ENCODE results near the gene TAF1L.
"Not testable (repeated sequence)": the region's sequence is repeated elsewhere in the genome, so short reads cannot be mapped to it uniquely, and the experiment has no call there.

The TAF1L gene, protein sequence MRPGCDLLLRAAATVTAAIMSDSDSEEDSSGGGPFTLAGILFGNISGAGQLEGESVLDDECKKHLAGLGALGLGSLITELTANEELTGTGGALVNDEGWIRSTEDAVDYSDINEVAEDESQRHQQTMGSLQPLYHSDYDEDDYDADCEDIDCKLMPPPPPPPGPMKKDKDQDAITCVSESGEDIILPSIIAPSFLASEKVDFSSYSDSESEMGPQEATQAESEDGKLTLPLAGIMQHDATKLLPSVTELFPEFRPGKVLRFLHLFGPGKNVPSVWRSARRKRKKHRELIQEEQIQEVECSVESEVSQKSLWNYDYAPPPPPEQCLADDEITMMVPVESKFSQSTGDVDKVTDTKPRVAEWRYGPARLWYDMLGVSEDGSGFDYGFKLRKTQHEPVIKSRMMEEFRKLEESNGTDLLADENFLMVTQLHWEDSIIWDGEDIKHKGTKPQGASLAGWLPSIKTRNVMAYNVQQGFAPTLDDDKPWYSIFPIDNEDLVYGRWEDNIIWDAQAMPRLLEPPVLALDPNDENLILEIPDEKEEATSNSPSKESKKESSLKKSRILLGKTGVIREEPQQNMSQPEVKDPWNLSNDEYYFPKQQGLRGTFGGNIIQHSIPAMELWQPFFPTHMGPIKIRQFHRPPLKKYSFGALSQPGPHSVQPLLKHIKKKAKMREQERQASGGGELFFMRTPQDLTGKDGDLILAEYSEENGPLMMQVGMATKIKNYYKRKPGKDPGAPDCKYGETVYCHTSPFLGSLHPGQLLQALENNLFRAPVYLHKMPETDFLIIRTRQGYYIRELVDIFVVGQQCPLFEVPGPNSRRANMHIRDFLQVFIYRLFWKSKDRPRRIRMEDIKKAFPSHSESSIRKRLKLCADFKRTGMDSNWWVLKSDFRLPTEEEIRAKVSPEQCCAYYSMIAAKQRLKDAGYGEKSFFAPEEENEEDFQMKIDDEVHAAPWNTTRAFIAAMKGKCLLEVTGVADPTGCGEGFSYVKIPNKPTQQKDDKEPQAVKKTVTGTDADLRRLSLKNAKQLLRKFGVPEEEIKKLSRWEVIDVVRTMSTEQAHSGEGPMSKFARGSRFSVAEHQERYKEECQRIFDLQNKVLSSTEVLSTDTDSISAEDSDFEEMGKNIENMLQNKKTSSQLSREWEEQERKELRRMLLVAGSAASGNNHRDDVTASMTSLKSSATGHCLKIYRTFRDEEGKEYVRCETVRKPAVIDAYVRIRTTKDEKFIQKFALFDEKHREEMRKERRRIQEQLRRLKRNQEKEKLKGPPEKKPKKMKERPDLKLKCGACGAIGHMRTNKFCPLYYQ (N-terminal part only)

DNA sequence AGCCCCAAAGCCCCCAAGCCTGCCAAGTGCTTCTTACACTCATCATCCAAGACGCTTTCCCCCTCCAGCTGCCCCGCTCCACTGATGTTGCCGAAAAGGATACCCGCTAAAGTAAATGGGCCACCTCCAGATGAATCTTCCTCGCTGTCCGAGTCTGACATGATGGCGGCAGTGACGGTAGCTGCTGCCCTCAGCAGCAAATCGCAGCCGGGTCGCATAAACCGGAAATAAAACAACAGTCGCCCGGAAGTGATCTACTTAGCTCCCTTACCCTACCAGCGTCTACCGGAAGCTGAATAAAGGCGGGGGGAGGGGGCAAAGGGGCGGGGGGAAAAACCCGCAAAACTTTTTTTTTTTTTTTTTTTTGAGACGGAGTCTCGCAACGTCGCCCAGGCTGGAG, at the start of gene TAF1L:
Gene TAF1L (minus strand): TSS at position 308 of the 400 bp plus-strand sequence. CDS start 90 bp downstream, at position 218.
- no peak for DNase-seq (ENCODE audit: low spot score)

DNA sequence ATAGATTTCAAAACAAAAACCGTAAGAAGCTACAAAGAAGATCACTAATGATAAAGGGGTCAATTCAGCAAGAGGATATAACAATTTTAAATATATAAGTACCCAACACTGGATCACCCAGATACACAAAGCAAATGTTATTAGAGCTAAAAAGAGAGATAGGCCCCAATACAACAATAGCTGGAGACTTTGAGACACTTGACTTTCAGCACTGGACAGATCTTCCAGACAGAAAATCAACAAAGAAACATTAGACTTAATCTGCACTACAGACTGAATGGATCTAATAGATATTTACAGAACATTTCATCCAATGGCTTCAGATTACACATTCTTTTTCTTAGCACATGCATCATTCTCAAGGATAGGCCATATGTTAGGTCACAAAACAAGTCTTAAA, 46.3 kb upstream of the TAF1L start:
- no peak for DNase-seq (ENCODE audit: low spot score)

DNA sequence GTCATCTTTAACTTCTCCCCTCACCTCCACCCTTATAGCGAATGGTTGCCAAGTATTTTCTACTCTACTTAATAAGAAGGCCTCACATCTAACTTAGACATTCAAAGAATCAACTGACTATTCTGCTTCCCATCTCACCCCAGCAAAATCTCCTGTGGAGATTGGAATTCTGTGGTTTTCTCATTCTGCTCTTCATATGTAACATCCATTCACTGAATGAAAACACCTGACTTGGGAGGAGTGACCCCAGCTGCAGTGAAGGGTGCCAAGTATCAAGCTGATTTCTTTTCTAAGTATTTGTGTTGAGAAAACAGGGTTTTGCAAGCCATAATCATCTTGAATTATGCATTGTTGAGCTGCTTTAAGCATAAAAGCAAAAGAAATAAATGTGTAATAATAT, 42.5 kb upstream of the TAF1L start:
- no peak for DNase-seq (ENCODE audit: low spot score)

DNA sequence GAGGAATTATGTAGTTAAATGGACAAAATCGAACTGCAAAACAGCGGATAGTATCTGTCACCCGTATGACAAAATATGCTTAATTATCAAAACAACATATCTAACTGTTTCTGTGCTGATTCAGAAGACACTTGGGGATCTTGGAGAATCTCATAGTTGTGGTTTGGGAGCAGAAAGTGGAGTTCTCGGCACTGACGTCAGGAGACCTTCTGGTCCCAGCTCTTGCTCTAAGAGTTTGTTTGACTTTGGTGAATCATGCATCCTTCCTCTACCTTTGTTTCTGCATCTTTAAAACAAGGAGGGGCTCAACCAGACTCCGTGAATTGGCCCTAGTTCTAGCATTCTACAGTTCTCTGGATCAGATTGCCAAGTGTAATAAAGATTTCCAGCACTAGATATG, 37.0 kb upstream of the TAF1L start:
- DNase-seq (ENCODE audit: low spot score): no peak

DNA sequence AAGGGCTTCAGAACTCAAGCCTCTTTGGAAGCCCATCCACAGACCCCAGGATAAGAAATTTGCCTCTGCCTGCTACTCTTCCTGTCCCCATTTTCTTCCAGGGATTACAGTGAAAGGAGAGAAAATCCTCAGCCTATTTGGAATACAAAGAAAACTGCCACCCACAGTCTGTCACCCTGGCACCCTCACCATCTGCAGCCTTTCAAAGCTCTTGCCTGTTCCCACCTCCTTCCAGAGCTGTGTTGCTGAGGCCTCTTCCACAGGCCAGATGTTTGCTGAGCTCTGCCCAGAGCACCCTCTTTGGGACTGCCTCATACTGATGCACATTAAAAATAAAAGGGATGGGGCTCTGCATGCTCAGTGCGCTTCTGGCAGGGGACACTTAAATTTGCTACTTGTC, 35.9 kb upstream of the TAF1L start:
- no peak for DNase-seq (ENCODE audit: low spot score)

DNA sequence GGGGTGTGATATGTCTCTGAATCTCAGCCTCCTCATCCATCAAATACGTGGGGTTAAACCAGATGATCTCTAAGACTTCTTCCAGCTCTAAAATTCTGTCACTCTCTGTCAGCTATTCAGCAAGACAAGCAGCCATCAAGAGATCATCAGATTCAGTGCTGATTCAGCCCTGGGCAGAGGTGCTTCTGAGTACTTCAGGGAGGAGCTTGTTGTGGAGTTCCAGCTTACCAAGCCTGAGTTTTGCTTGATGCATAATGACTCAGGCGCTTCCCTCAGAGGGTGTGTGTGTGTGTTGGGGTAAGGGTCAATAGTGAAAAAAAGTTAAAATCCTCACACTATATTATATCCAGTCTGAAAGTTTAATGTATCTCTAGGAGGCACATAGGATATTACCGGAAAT, 29.6 kb upstream of the TAF1L start:
- DNase-seq (ENCODE audit: low spot score): no peak

DNA sequence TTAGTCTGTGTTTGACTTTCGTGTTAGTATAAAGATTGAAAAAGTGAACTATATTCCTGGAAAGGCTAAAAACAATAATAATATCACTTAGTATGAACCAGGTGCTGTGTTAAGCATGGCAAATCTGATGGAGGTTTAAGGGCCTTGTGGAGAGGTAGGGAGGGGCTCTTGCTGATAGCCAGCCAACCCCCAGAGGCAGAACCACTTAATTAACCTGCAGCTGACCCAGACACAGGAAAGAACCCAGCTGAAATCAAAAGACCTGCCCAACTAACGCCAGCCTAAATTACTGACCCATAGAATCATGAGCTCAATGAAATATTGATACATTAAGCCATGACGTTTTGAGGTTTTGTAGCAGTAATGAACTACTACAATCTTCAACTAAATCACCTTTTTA, 28.3 kb upstream of the TAF1L start:
- no peak for DNase-seq (ENCODE audit: low spot score)

DNA sequence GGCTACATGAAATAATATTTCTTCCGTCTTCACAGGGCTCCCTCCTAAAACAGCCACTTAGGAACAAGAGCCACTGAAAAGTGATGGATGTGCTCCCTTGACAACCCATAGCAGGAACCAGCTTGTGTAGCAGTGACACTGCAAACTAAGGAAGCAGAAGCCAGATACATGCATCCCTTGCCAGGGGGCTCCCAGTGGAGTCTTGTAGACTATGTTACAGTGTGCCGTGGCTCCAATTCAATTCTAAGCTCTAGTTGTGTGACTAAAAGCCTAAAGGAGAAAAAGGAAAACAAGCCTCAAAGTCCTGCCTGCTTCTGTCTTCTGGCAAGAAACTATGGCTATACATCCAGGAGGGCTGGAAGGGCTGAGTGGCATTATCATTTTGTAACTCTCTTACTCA, 12.2 kb upstream of the TAF1L start:
- DNase-seq (ENCODE audit: low spot score): no peak

DNA sequence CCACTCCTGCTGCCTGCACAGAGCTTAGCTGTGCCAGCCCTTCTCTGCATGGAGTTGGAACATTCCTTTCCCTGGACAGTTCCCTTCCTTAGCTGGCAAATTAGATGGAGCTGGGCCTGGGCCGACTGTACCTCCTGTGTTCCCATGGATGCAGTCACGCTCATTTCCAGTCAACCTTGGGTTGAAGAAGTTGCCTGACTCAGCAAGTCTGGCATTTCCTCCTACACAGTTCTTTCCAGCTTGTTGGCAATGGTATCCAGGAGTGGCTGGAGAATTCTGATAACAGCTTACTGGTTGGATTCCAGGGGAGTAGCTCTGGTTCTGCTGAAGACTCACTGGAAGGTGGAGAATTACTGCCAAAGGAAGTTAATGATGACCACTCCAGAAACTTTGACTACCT, 9.2 kb upstream of the TAF1L start:
- DNase-seq (ENCODE audit: low spot score): no peak

DNA sequence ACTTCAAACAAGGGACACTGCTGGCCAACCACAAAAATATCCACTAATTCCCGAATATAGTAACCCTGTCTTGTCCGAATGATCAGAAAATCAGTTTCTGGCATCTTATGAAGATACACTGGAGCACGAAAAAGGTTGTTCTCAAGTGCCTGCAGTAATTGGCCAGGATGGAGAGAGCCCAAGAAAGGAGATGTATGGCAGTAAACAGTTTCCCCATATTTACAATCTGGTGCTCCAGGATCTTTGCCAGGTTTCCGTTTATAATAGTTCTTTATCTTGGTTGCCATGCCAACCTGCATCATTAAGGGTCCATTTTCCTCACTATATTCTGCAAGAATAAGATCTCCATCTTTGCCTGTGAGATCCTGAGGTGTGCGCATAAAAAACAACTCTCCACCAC, 2.3 kb downstream of the TAF1L start:
- DNase-seq (ENCODE audit: low spot score): not testable (repeated sequence)

DNA sequence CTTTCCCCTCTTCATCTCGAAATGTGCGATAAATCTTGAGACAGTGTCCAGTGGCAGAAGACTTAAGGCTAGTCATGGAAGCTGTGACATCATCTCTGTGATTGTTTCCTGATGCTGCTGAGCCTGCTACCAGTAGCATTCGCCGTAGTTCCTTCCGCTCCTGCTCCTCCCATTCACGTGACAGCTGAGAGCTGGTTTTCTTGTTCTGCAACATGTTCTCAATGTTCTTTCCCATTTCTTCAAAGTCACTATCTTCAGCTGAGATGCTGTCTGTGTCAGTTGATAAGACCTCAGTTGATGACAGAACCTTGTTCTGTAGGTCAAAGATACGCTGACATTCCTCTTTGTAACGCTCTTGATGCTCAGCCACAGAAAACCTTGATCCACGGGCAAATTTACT, 3.5 kb downstream of the TAF1L start:
- DNase-seq (ENCODE audit: low spot score): no peak

DNA sequence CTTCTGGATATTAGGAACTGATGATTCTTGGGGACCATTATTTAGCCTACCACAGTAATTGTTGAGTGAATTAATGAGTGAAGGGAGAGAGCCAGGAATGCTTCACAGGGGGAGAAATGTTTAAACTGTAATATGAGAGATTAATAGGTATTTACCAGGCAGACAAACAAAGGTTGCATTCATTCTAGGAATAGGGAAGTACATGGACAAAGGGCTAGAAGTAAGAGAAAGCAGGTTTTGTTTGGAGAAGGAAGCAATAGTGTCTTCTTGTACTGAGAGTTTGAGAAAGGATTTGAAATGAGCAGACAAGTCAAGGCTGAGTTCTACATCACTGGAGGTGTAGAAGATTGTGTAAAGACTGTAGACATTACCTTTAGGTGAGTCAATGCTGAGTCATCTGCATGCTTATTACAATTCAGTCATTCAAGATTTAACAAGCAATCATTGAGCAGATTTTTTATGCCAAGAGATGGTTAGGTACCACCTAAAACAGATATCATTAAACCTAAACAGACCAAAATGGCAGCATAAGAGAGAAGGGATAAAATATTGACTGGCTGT, 8.0 kb downstream of the TAF1L start:
- DNase-seq (ENCODE audit: low spot score): no peak

DNA sequence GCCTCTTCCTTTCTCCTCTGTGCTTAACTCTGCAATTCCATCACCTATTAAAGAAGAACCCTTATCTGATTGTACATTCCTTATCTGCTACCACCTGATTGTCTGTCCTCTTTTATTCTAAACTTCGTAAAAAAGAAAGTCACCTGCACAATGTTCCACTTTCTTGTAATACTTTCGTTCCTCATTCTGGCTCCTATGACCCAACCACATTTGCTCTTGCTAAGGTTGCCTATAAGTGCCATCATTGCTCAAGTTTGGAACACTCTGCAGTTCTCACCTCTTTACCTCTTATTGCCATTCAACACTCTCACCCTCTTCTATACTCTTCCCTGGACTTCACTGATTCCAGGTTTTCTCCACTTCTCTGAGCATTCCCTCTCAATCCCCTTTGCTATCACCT, 10.1 kb downstream of the TAF1L start:
- no peak for DNase-seq (ENCODE audit: low spot score)

DNA sequence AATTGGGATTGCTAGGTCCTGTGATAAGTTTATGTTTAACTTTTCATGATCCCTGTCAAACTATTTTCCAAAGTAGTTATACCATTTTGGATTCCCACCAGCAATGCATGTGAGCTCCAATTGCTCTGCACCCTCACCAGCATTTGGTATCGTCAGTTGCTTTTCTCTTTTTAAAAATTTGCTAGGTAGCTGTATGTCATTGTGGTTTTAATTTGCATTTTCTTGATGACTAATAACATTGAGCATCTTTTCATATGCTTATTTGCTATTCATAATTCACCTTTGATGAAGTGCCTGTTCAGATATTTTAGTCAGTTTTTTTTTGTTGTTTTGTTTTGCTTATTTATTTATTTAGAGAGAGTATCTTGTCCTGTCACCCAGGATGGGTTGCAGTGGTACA, 12.5 kb downstream of the TAF1L start:
- no peak for DNase-seq (ENCODE audit: low spot score)

DNA sequence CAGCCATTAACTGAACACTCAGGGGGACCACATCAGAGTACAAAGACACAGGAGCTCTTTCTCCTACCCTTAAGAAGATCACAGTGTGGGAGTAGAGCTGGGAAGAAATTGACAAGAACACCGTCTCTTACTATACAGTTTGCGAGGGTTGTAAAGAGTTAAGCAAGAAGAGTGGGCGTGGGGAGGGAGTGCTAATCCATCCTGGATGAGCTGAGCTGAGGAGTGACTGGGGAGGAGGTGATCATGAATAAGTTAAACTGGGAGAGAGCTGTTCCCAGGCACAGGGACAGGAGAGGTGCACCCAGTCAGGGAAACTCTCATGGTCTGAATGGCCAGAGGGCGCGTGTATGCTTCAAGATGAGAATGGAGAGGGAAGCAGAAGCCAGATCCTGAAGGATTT, 17.2 kb downstream of the TAF1L start:
- no peak for DNase-seq (ENCODE audit: low spot score)

DNA sequence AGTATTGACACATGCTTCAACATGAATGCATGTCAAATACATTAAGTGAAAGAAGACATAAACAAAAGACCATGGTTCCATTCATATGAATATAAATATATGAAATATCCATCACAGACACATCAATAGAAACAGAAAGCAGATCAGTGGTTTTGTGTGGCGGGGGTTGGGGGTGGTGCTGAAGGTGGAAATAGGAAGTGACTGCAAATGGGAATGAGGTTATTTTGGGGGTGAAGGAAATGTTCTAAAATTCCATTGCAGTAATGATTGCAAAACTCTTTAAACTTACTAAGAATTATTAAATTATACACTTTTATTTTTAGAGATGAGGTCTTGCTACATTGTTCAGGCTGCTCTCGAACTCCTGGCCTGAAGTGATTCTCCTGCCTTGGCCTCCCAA, 28.7 kb downstream of the TAF1L start:
- no peak for DNase-seq (ENCODE audit: low spot score)

DNA sequence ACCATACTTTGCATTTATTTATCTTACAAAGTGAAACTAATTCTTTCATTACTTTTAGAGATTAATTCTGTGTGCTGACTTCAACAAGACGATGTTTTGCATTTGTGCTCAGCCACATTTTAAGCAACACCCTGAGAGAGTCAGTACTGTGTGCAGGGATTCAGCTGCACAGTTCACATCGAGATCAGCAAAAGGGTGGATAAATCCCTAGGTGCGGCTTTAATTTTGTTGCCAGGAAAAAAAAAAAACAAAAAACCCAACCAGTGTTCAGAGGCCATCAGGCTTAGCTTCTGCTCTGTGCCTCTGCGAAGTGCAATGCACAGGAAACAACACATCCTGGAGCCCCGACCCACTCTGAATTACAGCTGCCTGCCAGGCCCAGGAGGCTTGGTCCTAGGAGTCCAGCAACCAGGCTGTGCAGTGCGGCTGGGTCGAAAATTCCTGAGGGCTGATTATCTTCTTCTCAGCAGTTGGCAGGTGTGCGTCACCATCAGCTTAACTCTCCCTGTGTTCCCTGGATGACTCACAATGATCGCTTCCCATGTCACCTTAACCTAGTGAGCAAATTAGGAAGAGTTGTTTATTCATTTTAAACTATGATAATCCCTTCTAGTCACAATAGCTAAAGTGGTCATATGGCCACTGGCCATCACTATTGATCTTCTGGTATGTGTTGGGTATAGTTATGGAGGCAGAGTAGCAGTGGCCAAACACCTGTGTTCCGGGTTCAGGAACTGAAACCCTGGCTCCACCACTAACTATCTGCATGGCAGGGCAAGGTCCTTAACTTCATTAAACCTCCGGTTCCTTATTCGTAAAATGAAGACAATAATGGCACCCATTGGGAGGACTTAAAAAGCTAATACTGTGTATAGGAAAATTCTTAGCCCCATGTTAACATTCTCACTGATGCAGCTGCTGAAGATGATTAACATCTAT, 31.3 kb downstream of the TAF1L start:
- DNase-seq (ENCODE audit: low spot score): no peak

DNA sequence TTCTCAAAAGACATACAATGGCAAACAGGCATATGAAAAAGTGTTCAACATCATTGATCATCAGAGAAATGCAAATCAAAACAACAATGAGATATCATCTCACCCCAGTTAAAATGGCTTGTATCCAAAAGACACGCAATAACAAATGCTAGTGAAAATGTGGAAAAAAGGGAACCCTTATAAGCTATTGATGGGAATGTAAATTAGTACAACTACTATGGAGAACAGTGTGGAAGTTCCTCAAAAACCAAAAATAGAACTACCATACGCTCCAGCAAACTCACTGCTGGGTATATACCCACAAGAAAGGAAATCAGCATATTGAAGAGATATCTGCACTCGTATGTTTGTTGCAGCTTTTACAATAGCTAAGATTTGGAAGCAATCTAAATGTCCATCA, 36.4 kb downstream of the TAF1L start:
- DNase-seq (ENCODE audit: low spot score): not testable (repeated sequence)

DNA sequence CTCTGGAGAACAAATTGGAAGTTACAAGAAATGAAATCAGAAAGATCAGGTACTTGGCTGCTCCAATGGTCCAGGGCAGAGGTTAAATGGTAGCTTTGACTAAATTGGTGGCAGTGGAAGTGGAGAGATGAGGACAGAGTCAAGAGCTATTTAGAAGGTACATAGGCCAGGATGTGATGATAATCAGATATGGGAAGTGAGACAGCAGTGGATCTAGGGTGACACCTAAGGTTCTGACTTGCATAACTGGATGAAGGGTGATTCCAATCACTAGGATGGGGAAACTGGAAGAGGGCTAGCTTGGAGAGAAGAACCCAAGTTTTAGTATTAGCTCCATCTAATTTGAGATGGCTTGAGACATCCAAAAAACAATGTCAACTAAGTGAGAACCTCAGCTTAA, 38.5 kb downstream of the TAF1L start:
- no peak for DNase-seq (ENCODE audit: low spot score)

DNA sequence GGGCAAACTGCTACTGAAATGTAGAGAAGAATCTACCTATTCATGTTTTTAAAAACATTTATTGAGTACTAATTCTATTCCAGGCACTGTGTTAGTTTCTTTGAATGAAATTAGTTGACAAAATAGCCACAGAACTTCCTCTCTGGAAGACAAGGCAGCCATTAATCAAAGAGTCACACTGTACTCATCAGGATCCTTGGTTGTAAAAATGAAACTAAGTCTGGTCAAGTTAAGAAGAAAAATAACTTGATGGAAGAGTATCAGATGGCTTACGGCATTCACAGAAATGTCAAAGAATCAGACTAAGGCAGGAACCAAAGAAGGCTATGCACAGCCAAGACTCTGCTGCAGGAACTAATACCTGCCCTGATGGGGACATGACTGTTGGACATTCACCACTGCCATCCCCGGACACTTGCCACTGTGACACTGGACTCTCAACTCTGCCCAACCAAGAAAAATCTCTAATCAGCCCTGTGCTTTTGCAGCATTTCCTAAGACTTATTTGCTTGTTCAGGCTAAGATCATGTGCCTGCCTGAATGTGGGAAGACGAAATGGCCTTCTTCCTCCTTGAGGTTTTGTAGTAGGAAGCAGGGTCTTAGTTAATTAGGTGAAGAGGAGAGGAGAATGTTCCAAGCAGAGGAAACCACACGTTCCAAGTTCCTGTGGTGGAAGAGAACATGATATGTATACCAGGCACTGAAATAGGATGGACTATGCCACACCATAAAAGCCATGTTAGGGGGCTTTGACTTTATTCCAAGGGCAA, 39.2 kb downstream of the TAF1L start:
- DNase-seq (ENCODE audit: low spot score): no peak
